DMS53 (cell line): ENCODE measurements around the gene ATP4A.

Experiments used
- DNase-seq: peaks from one replicate; lab custom pipeline; 2025; lab: John Stamatoyannopoulos, UW

ATP4A gene

GRCh38 chr19:35565016-35565856 is 1.8 kb upstream of the ATP4A start:
- DNase-seq, result no peak

- DNase-seq, result no peak
Observed at GRCh38 chr19:35562776-35563175, 682 bp downstream of the ATP4A start.

- DNase-seq, result no peak
Observed at GRCh38 chr19:35562336-35562735, 1.1 kb downstream of the ATP4A start.

- DNase-seq, result no peak
Observed at GRCh38 chr19:35561436-35561835, 2.0 kb downstream of the ATP4A start.

GRCh38 chr19:35560677-35561076 is 2.8 kb downstream of the ATP4A start:
- no peak for DNase-seq

- no peak for DNase-seq
Observed at GRCh38 chr19:35560271-35560670, 3.2 kb downstream of the ATP4A start.

GRCh38 chr19:35559781-35560180 is 3.7 kb downstream of the ATP4A start:
- no peak for DNase-seq

- peak; percentile 65 for DNase-seq
Observed at GRCh38 chr19:35559281-35559659, 4.2 kb downstream of the ATP4A start.

- peak; percentile 77 for DNase-seq
Observed at GRCh38 chr19:35558400-35559280, 4.8 kb downstream of the ATP4A start.

GRCh38 chr19:35557539-35558399 is 5.7 kb downstream of the ATP4A start:
- DNase-seq, result peak; percentile 85

- DNase-seq, result no peak
Observed at GRCh38 chr19:35556846-35557538, 6.5 kb downstream of the ATP4A start.

- DNase-seq, result no peak
Observed at GRCh38 chr19:35556025-35556590, 7.3 kb downstream of the ATP4A start.

GRCh38 chr19:35555301-35556005 is 8.0 kb downstream of the ATP4A start:
- DNase-seq, result peak; percentile 74

- peak; percentile 29 for DNase-seq
Observed at GRCh38 chr19:35554076-35554475, 9.4 kb downstream of the ATP4A start.

GRCh38 chr19:35553385-35554000 is 10.0 kb downstream of the ATP4A start:
- no peak for DNase-seq

GRCh38 chr19:35552534-35553384 is 10.7 kb downstream of the ATP4A start:
- no peak for DNase-seq

GRCh38 chr19:35551091-35551810 is 12.2 kb downstream of the ATP4A start:
- no peak for DNase-seq

- DNase-seq, result no peak
Observed at GRCh38 chr19:35549879-35550523, 13.5 kb downstream of the ATP4A start.
